ENCODE measurements around the gene TUSC2. TPM values are rescaled to one million over a fixed set of nuclear protein-coding genes. Genes with fewer than 3 reads are reported as not detected.

Gene TUSC2
- total and polyA plus RNA-seq, 2 of the 13 experiments (the other 11 are each of a cell fraction or from before 2014, with no cell fraction given): 36.7 to 39.1 TPM

GRCh38 chr3:50299638-50299928 is 28.4 kb downstream of the TUSC2 start (continued):
- TF ChIP-seq TCF7L2 (IDR thresholded peaks at IDR 0.05; ENCODE audit: low read depth, low read length): no peak
- TF ChIP-seq POLR2AphosphoS5 (IDR thresholded peaks at IDR 0.05; ENCODE audit: low read depth, low read length): peak; percentile 36; the same call in 1 of the 2 replicates
- TF ChIP-seq HOXA3 (CRISPR knock-in tag; IDR thresholded peaks at IDR 0.05): peak; percentile 53; the same call in 1 of the 2 replicates
- no peak for TF ChIP-seq ATRX (CRISPR knock-in tag; IDR thresholded peaks at IDR 0.05; ENCODE audit: borderline replicate concordance)
- TF ChIP-seq ZBTB34 (CRISPR knock-in tag; IDR thresholded peaks at IDR 0.05): peak; percentile 77; the same call in 1 of the 2 replicates
- TF ChIP-seq SMYD3 (CRISPR knock-in tag; IDR thresholded peaks at IDR 0.05): no peak
- peak; percentile 77; the same call in 1 of the 2 replicates for TF ChIP-seq E2F1 (CRISPR knock-in tag; IDR thresholded peaks at IDR 0.05)
- no peak for TF ChIP-seq ZIK1 (CRISPR knock-in tag; IDR thresholded peaks at IDR 0.05; ENCODE audit: borderline replicate concordance, low read depth)
- no peak; the same call in 1 of the 2 replicates for TF ChIP-seq ZZZ3 (CRISPR knock-in tag; IDR thresholded peaks at IDR 0.05; ENCODE audit: borderline replicate concordance)
- peak; percentile 40 for TF ChIP-seq ASH2L (IDR thresholded peaks at IDR 0.05; ENCODE audit: insufficient read length, low read depth, low read length)
- no peak for TF ChIP-seq NBN (conservative IDR thresholded peaks at IDR 0.05)
- TF ChIP-seq CBX1 (IDR thresholded peaks at IDR 0.05; ENCODE audit: low read depth): no peak
- TF ChIP-seq TFDP2 (CRISPR knock-in tag; IDR thresholded peaks at IDR 0.05): peak; percentile 58
- TF ChIP-seq YY1 (IDR thresholded peaks at IDR 0.05; ENCODE audit: insufficient read depth, insufficient replicate concordance, low read depth, low read length): no peak
- peak; percentile 30; the same call in 1 of the 2 replicates for TF ChIP-seq ETV5 (CRISPR knock-in tag; IDR thresholded peaks at IDR 0.05; ENCODE audit: borderline replicate concordance)
- peak; percentile 82 for TF ChIP-seq ATF1 (CRISPR knock-in tag; IDR thresholded peaks at IDR 0.05)
- TF ChIP-seq ZFY (CRISPR knock-in tag; IDR thresholded peaks at IDR 0.05): no peak
- TF ChIP-seq FLYWCH1 (CRISPR knock-in tag; IDR thresholded peaks at IDR 0.05): no peak
- peak; percentile 81; the same call in 1 of the 2 replicates for TF ChIP-seq HNF4G (IDR thresholded peaks at IDR 0.05; ENCODE audit: borderline replicate concordance, low read depth, low read length)
- peak; percentile 37; the same call in 1 of the 2 replicates for TF ChIP-seq HNF4G (CRISPR knock-in tag; IDR thresholded peaks at IDR 0.05; ENCODE audit: borderline replicate concordance, low read depth)
- no peak for TF ChIP-seq NR2F6 (IDR thresholded peaks at IDR 0.05)
- no peak for TF ChIP-seq NR2F6 (CRISPR knock-in tag; IDR thresholded peaks at IDR 0.05)
- TF ChIP-seq CREB1 (IDR thresholded peaks at IDR 0.05): peak; percentile 83
- peak; percentile 88 for TF ChIP-seq CREB1 (CRISPR knock-in tag; IDR thresholded peaks at IDR 0.05)
- TF ChIP-seq GPN1 (CRISPR knock-in tag; IDR thresholded peaks at IDR 0.05; ENCODE audit: borderline replicate concordance): no peak
- no peak for TF ChIP-seq ZNF460 (CRISPR knock-in tag; IDR thresholded peaks at IDR 0.05; ENCODE audit: borderline replicate concordance)
- TF ChIP-seq MED13 (CRISPR knock-in tag; IDR thresholded peaks at IDR 0.05): peak; percentile 79; the same call in 1 of the 2 replicates
- no peak for TF ChIP-seq ZNF513 (CRISPR knock-in tag; conservative IDR thresholded peaks at IDR 0.05)
- no peak for TF ChIP-seq ZMYM2 (CRISPR knock-in tag; IDR thresholded peaks at IDR 0.05)
- TF ChIP-seq ZNF30 (CRISPR knock-in tag; IDR thresholded peaks at IDR 0.05): no peak

Data from HepG2 (cell line).